HEK293 (cell line): ENCODE data around the gene SPECC1.

ENCODE experiments used
- CTCF ChIA-PET: fragments of 350-600 bp; formaldehyde crosslinking; extraction: SDS; loops from one replicate; lab custom pipeline; 2021; ENCODE audit warnings: antibody characterized with exemption; lab: Yijun Ruan, JAX
- POLR2A ChIA-PET: fragments of 300-600 bp; formaldehyde crosslinking; extraction: SDS; loops from one replicate; lab custom pipeline; 2020; ENCODE audit warnings: antibody characterized with exemption, inconsistent platforms; lab: Yijun Ruan, JAX
- H3K27ac ChIP-seq: fragments of 200-500 bp; sonication (Bioruptor generic); 2 replicates; pipeline ENCODE4 v1.5.1; 2014; ENCODE audit warnings: low read depth, low read length, control low read depth, inconsistent platforms; ENCODE audit errors: extremely low read depth
- H3K36me3 ChIP-seq, 2 experiments: fragments of 200-500 bp in 1 of 2; sonication (Bioruptor generic) in 1 of 2; 1 replicate in 1 of 2; 2 replicates in 1 of 2; pipeline ENCODE4 v1.5.1; 2014 to 2017; ENCODE audit warnings: inconsistent platforms in 2 of 2, low read length in 2 of 2; ENCODE audit not compliant: control insufficient read depth in 2 of 2, insufficient read depth in 1 of 2
- H3K4me1 ChIP-seq: fragments of 200-500 bp; sonication (Bioruptor generic); 2 replicates; pipeline ENCODE4 v1.5.1; 2014; ENCODE audit warnings: mild to moderate bottlenecking, low read length, inconsistent platforms; ENCODE audit not compliant: control insufficient read depth, insufficient read depth
- H3K4me3 ChIP-seq: 2 replicates; pipeline ENCODE4 v1.5.1; 2011; ENCODE audit warnings: low read depth, mild to moderate bottlenecking, control low read depth, low read length, moderate library complexity
- H3K9me3 ChIP-seq: fragments of 200-500 bp; sonication (Bioruptor generic); 2 replicates; pipeline ENCODE4 v1.5.1; 2014; ENCODE audit warnings: low read depth, low read length, inconsistent platforms; ENCODE audit not compliant: control insufficient read depth, insufficient read depth
- HOXA7 ChIP-seq: sonication (generic); formaldehyde crosslinking; IDR thresholded peaks from 2 replicates; pipeline ENCODE4 v1.8.1; 2022; ENCODE audit warnings: missing genetic modification reagents, borderline replicate concordance
- KLF16 ChIP-seq: fragments of 450-650 bp; formaldehyde crosslinking; IDR thresholded peaks from 2 replicates; pipeline ENCODE4 v1.5.1; 2017; ENCODE audit warnings: missing biosample characterization, missing genetic modification characterization
- KLF8 ChIP-seq: fragments of 450-650 bp; formaldehyde crosslinking; IDR thresholded peaks from 2 replicates; pipeline ENCODE4 v1.5.1; 2016; ENCODE audit warnings: missing biosample characterization, missing genetic modification characterization
- KLF9 ChIP-seq: fragments of 450-650 bp; formaldehyde crosslinking; IDR thresholded peaks from 2 replicates; pipeline ENCODE4 v1.5.1; 2016; ENCODE audit warnings: missing biosample characterization, missing genetic modification characterization, low read depth
- MZF1 ChIP-seq: fragments of 450-650 bp; formaldehyde crosslinking; IDR thresholded peaks from 2 replicates; pipeline ENCODE4 v1.5.1; 2017; ENCODE audit warnings: missing biosample characterization, missing genetic modification characterization, borderline replicate concordance
- SCRT1 ChIP-seq: fragments of 450-650 bp; formaldehyde crosslinking; IDR thresholded peaks from 2 replicates; pipeline ENCODE4 v1.5.1; 2016; ENCODE audit warnings: missing biosample characterization, missing genetic modification characterization, borderline replicate concordance
- SP3 ChIP-seq: fragments of 450-650 bp; formaldehyde crosslinking; IDR thresholded peaks from 2 replicates; pipeline ENCODE4 v1.5.1; 2016; ENCODE audit warnings: missing biosample characterization, missing genetic modification characterization
- SP7 ChIP-seq: fragments of 450-650 bp; formaldehyde crosslinking; IDR thresholded peaks from 2 replicates; pipeline ENCODE4 v1.5.1; 2016; ENCODE audit warnings: missing biosample characterization, missing genetic modification characterization
- ZFP37 ChIP-seq: fragments of 450-650 bp; formaldehyde crosslinking; IDR thresholded peaks from 2 replicates; pipeline ENCODE4 v1.5.1; 2016; ENCODE audit warnings: missing biosample characterization, missing genetic modification characterization
- ZNF169 ChIP-seq: fragments of 450-650 bp; formaldehyde crosslinking; IDR thresholded peaks from 2 replicates; pipeline ENCODE4 v1.5.1; 2016; ENCODE audit warnings: missing biosample characterization, missing genetic modification characterization
- ZNF174 ChIP-seq: fragments of 450-650 bp; formaldehyde crosslinking; IDR thresholded peaks from 2 replicates; pipeline ENCODE4 v1.5.0; 2017; ENCODE audit warnings: missing biosample characterization, mild to moderate bottlenecking, missing genetic modification characterization
- ZNF175 ChIP-seq: fragments of 450-650 bp; formaldehyde crosslinking; IDR thresholded peaks from 2 replicates; pipeline ENCODE4 v1.5.1; 2016; ENCODE audit warnings: missing biosample characterization, missing genetic modification characterization
- ZNF223 ChIP-seq: fragments of 450-650 bp; formaldehyde crosslinking; IDR thresholded peaks from 2 replicates; pipeline ENCODE4 v1.5.1; 2016; ENCODE audit warnings: missing biosample characterization, missing genetic modification characterization
- ZNF23 ChIP-seq: fragments of 450-650 bp; formaldehyde crosslinking; IDR thresholded peaks from 2 replicates; pipeline ENCODE4 v1.5.1; 2016; ENCODE audit warnings: missing biosample characterization, missing genetic modification characterization, borderline replicate concordance
- ZNF473 ChIP-seq: fragments of 450-650 bp; formaldehyde crosslinking; IDR thresholded peaks from 2 replicates; pipeline ENCODE4 v1.5.1; 2017; ENCODE audit warnings: missing biosample characterization, missing genetic modification characterization
- ZNF548 ChIP-seq: fragments of 450-650 bp; formaldehyde crosslinking; IDR thresholded peaks from 2 replicates; pipeline ENCODE4 v1.5.1; 2016; ENCODE audit warnings: missing biosample characterization, missing genetic modification characterization
- ZNF571 ChIP-seq: fragments of 450-650 bp; formaldehyde crosslinking; IDR thresholded peaks from 2 replicates; pipeline ENCODE4 v1.5.0; 2017; ENCODE audit warnings: missing biosample characterization, missing genetic modification characterization
- ZNF600 ChIP-seq: fragments of 450-650 bp; formaldehyde crosslinking; IDR thresholded peaks from 2 replicates; pipeline ENCODE4 v1.5.1; 2016; ENCODE audit warnings: missing biosample characterization, missing genetic modification characterization
- ZNF658 ChIP-seq: fragments of 450-650 bp; formaldehyde crosslinking; IDR thresholded peaks from 2 replicates; pipeline ENCODE4; 2016; ENCODE audit warnings: missing biosample characterization, missing genetic modification characterization
- TF ChIP-seq, protein P1 (sequence below): fragments of 450-650 bp; formaldehyde crosslinking; IDR thresholded peaks from 2 replicates; pipeline ENCODE4 v1.5.1; 2016; ENCODE audit warnings: missing biosample characterization, missing genetic modification characterization
- TF ChIP-seq, protein P2 (sequence below): fragments of 450-650 bp; formaldehyde crosslinking; conservative IDR thresholded peaks from 2 replicates; pipeline ENCODE4 v1.5.1; 2016; ENCODE audit warnings: low read depth, missing biosample characterization, missing genetic modification characterization

The SPECC1 gene

GRCh38 chr17:20242271-20242670 lies 233.1 kb downstream of the SPECC1 start (continued):
- TF ChIP-seq ZNF473 (tag by site-specific recombination) (no peak), MZF1 (no peak), ZNF23 (no peak)
- TF ChIP-seq, protein P1, sequence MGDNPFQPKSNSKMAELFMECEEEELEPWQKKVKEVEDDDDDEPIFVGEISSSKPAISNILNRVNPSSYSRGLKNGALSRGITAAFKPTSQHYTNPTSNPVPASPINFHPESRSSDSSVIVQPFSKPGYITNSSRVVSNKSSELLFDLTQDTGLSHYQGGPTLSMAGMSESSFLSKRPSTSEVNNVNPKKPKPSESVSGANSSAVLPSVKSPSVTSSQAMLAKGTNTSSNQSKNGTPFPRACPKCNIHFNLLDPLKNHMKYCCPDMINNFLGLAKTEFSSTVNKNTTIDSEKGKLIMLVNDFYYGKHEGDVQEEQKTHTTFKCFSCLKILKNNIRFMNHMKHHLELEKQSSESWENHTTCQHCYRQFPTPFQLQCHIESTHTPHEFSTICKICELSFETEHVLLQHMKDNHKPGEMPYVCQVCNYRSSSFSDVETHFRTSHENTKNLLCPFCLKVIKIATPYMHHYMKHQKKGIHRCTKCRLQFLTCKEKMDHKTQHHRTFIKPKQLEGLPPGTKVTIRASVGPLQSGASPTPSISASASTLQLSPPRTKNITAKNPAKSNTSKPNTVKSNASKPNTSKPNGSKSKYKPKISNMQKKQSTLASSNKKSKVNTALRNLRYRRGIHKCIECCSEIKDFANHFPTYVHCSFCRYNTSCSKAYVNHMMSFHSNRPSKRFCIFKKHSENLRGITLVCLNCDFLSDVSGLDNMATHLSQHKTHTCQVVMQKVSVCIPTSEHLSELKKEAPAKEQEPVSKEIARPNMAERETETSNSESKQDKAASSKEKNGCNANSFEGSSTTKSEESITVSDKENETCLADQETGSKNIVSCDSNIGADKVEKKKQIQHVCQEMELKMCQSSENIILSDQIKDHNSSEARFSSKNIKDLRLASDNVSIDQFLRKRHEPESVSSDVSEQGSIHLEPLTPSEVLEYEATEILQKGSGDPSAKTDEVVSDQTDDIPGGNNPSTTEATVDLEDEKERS (tag by site-specific recombination) = no peak

GRCh38 chr17:20243524-20243923 lies 234.4 kb downstream of the SPECC1 start:
- H3K36me3 ChIP-seq = peaks cover 15 to 27% of the 10 kb centered on the region in 2 experiments; a peak in 2 of 3 replicates
- no peaks in the 10 kb centered on the region for H3K9me3 ChIP-seq
- TF ChIP-seq SP3 (tag by site-specific recombination) (no peak), ZNF175 (no peak), ZNF169 (tag by site-specific recombination) (no peak), ZNF548 (tag by site-specific recombination) (no peak), KLF8 (no peak), ZNF600 (no peak), ZNF174 (tag by site-specific recombination) (no peak), ZNF223 (tag by site-specific recombination) (no peak), HOXA7 (CRISPR knock-in tag) (no peak), ZNF571 (tag by site-specific recombination) (no peak), KLF16 (tag by site-specific recombination) (no peak), SCRT1 (tag by site-specific recombination) (no peak), ZFP37 (tag by site-specific recombination) (no peak), ZNF658 (tag by site-specific recombination) (no peak), SP7 (tag by site-specific recombination) (no peak), KLF9 (tag by site-specific recombination) (no peak)
- TF ChIP-seq, protein P2, sequence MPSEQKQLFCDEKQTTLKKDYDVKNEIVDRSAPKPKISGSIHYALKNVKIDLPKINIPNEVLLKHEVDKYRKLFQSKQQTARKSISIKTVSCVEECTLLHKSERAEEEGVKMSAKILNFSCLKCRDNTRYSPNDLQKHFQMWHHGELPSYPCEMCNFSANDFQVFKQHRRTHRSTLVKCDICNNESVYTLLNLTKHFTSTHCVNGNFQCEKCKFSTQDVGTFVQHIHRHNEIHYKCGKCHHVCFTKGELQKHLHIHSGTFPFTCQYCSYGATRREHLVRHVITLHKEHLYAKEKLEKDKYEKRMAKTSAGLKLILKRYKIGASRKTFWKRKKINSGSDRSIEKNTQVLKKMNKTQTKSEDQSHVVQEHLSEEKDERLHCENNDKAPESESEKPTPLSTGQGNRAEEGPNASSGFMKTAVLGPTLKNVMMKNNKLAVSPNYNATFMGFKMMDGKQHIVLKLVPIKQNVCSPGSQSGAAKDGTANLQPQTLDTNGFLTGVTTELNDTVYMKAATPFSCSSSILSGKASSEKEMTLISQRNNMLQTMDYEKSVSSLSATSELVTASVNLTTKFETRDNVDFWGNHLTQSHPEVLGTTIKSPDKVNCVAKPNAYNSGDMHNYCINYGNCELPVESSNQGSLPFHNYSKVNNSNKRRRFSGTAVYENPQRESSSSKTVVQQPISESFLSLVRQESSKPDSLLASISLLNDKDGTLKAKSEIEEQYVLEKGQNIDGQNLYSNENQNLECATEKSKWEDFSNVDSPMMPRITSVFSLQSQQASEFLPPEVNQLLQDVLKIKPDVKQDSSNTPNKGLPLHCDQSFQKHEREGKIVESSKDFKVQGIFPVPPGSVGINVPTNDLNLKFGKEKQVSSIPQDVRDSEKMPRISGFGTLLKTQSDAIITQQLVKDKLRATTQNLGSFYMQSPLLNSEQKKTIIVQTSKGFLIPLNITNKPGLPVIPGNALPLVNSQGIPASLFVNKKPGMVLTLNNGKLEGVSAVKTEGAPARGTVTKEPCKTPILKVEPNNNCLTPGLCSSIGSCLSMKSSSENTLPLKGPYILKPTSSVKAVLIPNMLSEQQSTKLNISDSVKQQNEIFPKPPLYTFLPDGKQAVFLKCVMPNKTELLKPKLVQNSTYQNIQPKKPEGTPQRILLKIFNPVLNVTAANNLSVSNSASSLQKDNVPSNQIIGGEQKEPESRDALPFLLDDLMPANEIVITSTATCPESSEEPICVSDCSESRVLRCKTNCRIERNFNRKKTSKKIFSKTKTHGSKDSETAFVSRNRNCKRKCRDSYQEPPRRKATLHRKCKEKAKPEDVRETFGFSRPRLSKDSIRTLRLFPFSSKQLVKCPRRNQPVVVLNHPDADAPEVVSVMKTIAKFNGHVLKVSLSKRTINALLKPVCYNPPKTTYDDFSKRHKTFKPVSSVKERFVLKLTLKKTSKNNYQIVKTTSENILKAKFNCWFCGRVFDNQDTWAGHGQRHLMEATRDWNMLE (tag by site-specific recombination) = no peak
- no peaks in the 10 kb centered on the region for H3K4me1 ChIP-seq
- H3K27ac ChIP-seq = no peak overlapping the region
- H3K4me3 ChIP-seq = no peak overlapping the region
- POLR2A ChIA-PET = no interaction called here
- CTCF ChIA-PET = no interaction called here
